Tibial artery (tissue), 4 donors: Measurements from ENCODE around the gene NALCN.

Experiments
- DNase-seq, 2 donors: peaks; one replicate each; pipeline ENCODE4 v3.0.0-alpha.2; 2019
- H3K27ac ChIP-seq, 2 donors: fragments of 200-600 bp; sonication (generic) in 1 of 2; 1 replicate in 1 of 2; 2 replicates in 1 of 2; pipeline ENCODE4 v1.5.1; 2018 to 2019; ENCODE audit warnings: mild to moderate bottlenecking in 1 of 2
- H3K27me3 ChIP-seq, 2 donors: fragments of 200-600 bp; sonication (generic) in 1 of 2; one replicate each; pipeline versions ENCODE4 v1.5.1 to v1.6.0; 2016 to 2019
- H3K36me3 ChIP-seq, 3 donors: fragments of 200-600 bp; sonication (generic) in 2 of 3; one replicate each; pipeline ENCODE4 v1.5.1; 2016 to 2019; ENCODE audit warnings: mild to moderate bottlenecking in 2 of 3
- H3K4me1 ChIP-seq, 4 donors: fragments of 200-600 bp; sonication (generic) in 2 of 4; 1 replicate in 3 of 4; 2 replicates in 1 of 4; pipeline ENCODE4 v1.5.1; 2016 to 2019
- H3K4me3 ChIP-seq, 2 donors: fragments of 200-600 bp; sonication (generic) in 1 of 2; 1 replicate in 1 of 2; 2 replicates in 1 of 2; pipeline ENCODE4 v1.5.1; 2018 to 2019; ENCODE audit warnings: mild to moderate bottlenecking in 2 of 2
- H3K9me3 ChIP-seq, 3 donors: fragments of 200-600 bp; sonication (generic) in 1 of 3; one replicate each; pipeline ENCODE4 v1.5.1; 2016 to 2019
- CTCF ChIP-seq, 2 experiments: fragments of 200-600 bp in 1 of 2; fragments of 450-650 bp in 1 of 2; IDR thresholded peaks; one replicate each; pipeline ENCODE4 v1.5.1; 2017 to 2019; ENCODE audit warnings: antibody characterized with exemption in 2 of 2, mild to moderate bottlenecking in 1 of 2, moderate library complexity in 1 of 2
- intact Hi-C: fragments of 100-400 bp; cut with DNase I; formaldehyde crosslinking; loops from one replicate; pipeline ENCODE4 v1.15.0; 2023; ENCODE audit warnings: low total_unique reads

NALCN gene

GRCh38 chr13:101447852-101448251, 31.5 kb upstream of the NALCN start:
- DNase-seq, result no peak
- intact Hi-C loops, result no loop called here
- Histone ChIP-seq H3K27me3 (no peaks in the 10 kb centered on the region), H3K36me3 (no peaks in the 10 kb centered on the region), H3K9me3 (no peaks in the 10 kb centered on the region), H3K4me1 (peaks cover 0 to 29% (median 5%) of the 10 kb centered on the region in 4 donors), H3K4me3 (no peak overlapping the region), H3K27ac (no peak overlapping the region)
- TF ChIP-seq CTCF (IDR thresholded peaks at IDR 0.05), result no peak

GRCh38 chr13:101434486-101434885, 18.2 kb upstream of the NALCN start:
- no peak for DNase-seq
- no peak for TF ChIP-seq CTCF (IDR thresholded peaks at IDR 0.05)
- intact Hi-C loops, result no loop called here
- no peaks in the 10 kb centered on the region for H3K9me3 ChIP-seq
- no peaks in the 10 kb centered on the region for H3K36me3 ChIP-seq
- no peaks in the 10 kb centered on the region for H3K4me1 ChIP-seq
- no peak overlapping the region for H3K4me3 ChIP-seq
- H3K27me3 ChIP-seq, result no peaks in the 10 kb centered on the region
- H3K27ac ChIP-seq, result no peak overlapping the region

GRCh38 chr13:101433895-101434294, 17.6 kb upstream of the NALCN start:
- H3K27me3 ChIP-seq, result no peaks in the 10 kb centered on the region
- H3K36me3 ChIP-seq, result no peaks in the 10 kb centered on the region
- no peak for DNase-seq
- no peak overlapping the region for H3K27ac ChIP-seq
- no peak for TF ChIP-seq CTCF (IDR thresholded peaks at IDR 0.05)
- no peaks in the 10 kb centered on the region for H3K4me1 ChIP-seq
- no peak overlapping the region for H3K4me3 ChIP-seq
- intact Hi-C loops, result no loop called here
- no peaks in the 10 kb centered on the region for H3K9me3 ChIP-seq

- Histone ChIP-seq H3K4me1 (no peaks in the 10 kb centered on the region), H3K9me3 (no peaks in the 10 kb centered on the region), H3K4me3 (no peak overlapping the region), H3K27me3 (no peaks in the 10 kb centered on the region), H3K27ac (no peak overlapping the region), H3K36me3 (no peaks in the 10 kb centered on the region)
- DNase-seq, result no peak
- TF ChIP-seq CTCF (IDR thresholded peaks at IDR 0.05), result no peak
- intact Hi-C loops, result no loop called here
Measured at GRCh38 chr13:101429733-101430132, 13.4 kb upstream of the NALCN start.

- H3K27ac ChIP-seq, result no peak overlapping the region
- intact Hi-C loops, result no loop called here
- no peaks in the 10 kb centered on the region for H3K27me3 ChIP-seq
- H3K4me3 ChIP-seq, result no peak overlapping the region
- H3K4me1 ChIP-seq, result peaks cover 0 to 10% (median 0%) of the 10 kb centered on the region in 4 donors
- TF ChIP-seq CTCF (IDR thresholded peaks at IDR 0.05), result no peak
- DNase-seq, result no peak
- no peaks in the 10 kb centered on the region for H3K9me3 ChIP-seq
- no peaks in the 10 kb centered on the region for H3K36me3 ChIP-seq
Measured at GRCh38 chr13:101425623-101426022, 9.3 kb upstream of the NALCN start.

GRCh38 chr13:101425156-101425471, 8.8 kb upstream of the NALCN start:
- no peak for DNase-seq
- H3K27ac ChIP-seq, result no peak overlapping the region
- H3K4me1 ChIP-seq, result peaks cover 0 to 10% (median 0%) of the 10 kb centered on the region in 4 donors
- no peak overlapping the region for H3K4me3 ChIP-seq
- H3K36me3 ChIP-seq, result no peaks in the 10 kb centered on the region
- TF ChIP-seq CTCF (IDR thresholded peaks at IDR 0.05), result no peak
- intact Hi-C loops, result no loop called here
- no peaks in the 10 kb centered on the region for H3K27me3 ChIP-seq
- no peaks in the 10 kb centered on the region for H3K9me3 ChIP-seq
